ENCODE data around the gene PCDHGA5. TPM values are rescaled to one million over a fixed set of nuclear protein-coding genes. Genes with fewer than 3 reads are reported as not detected.
"Not testable (repeated sequence)": the region's sequence is repeated elsewhere in the genome, so short reads cannot be mapped to it uniquely, and the experiment has no call there.

PCDHGA5 gene
- polyA plus RNA-seq, 4 donors, result 2.5 to 3.0 (median 2.8) TPM

DNA sequence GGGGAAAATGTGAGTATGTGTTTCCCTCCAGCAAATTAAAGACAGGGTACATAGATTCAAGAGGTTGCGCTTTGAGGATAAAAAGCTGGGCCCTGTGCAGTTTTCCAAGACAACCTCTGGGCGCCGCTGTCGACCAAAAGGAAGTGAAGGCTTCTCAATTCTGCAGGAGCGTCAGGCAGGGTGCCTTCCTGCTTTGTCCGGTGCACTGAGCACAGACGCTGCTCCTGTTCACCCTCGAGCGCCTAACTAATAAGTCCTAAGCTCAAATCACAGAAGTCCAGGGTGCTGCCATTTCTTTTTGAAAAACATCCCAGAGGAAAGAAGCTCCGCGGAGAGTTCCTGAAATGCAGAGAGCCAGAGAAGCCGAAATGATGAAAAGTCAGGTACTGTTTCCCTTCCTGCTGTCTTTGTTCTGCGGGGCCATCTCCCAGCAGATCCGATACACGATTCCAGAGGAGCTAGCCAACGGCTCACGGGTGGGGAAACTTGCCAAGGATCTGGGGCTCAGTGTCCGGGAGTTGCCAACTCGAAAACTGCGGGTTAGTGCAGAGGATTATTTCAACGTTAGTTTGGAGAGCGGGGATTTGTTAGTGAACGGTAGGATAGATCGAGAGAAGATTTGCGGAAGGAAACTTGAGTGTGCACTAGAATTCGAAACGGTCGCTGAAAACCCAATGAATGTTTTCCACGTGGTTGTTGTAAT lies 13.9 kb upstream of the PCDHGA5 start, which contains the start of gene PCDHGB1:
Gene PCDHGB1, plus strand, starts transcription at position 183 of the 703 bp plus-strand sequence. Its CDS starts 162 bp downstream, at position 345.
- DNase-seq (ENCODE audit: low read depth in 4 of 4, low spot score in 2 of 4), result no peak

DNA sequence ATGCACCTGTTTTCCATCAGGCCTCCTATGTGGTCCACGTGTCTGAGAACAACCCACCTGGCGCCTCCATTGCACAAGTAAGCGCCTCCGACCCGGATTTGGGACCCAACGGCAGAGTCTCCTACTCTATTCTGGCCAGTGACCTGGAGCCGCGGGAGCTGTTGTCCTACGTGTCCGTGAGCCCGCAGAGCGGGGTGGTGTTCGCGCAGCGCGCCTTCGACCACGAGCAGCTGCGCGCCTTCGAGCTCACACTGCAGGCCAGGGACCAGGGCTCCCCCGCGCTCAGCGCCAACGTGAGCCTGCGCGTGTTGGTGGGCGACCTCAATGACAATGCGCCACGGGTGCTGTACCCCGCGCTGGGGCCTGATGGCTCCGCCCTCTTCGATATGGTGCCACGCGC lies 12.4 kb upstream of the PCDHGA5 start:
- DNase-seq (ENCODE audit: low read depth in 4 of 4, low spot score in 2 of 4), result no peak

DNA sequence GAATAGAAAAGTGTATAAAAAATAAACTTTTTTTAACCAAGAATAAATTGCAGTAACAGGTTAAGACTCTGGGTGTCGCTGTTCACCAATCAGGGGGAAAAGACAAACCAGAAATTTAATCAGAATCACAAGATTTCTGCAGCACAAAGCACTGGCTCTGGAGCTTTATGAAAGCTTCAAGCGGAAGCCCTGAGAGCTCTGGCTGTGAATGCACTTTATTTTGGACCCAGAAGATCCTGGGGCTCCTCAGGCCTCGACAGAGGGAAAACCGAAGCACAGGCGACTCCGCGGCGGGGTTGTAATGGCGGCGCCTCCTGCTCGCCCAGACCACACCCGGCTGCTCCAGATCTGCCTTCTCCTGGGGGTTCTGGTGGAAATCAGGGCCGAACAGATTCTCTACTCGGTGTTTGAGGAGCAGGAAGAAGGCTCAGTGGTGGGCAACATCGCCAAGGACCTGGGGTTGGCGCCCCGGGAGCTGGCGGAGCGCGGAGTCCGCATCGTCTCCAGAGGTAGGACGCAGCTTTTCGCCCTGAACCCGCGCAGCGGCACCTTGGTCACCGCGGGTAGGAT lies 9.0 kb upstream of the PCDHGA5 start, which contains the start of gene PCDHGA4:
Gene PCDHGA4, plus strand, starts transcription at position 122 of the 570 bp plus-strand sequence. Its CDS starts 87 bp downstream, at position 209.
- DNase-seq (ENCODE audit: low read depth in 4 of 4, low spot score in 2 of 4), result no peak

DNA sequence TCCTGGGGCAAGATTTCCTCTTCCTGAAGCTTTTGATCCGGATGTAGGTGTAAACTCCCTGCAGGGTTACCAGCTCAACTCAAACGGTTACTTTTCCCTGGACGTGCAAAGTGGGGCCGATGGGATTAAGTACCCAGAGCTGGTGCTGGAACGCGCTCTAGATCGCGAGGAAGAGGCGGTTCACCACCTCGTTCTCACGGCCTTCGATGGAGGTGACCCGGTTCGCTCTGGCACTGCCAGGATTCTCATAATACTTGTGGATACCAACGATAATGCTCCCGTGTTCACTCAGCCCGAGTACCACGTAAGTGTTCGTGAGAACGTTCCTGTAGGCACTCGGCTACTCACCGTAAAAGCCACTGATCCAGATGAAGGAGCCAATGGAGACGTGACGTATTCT lies 8.3 kb upstream of the PCDHGA5 start:
- DNase-seq (ENCODE audit: low read depth in 4 of 4, low spot score in 2 of 4), result no peak

DNA sequence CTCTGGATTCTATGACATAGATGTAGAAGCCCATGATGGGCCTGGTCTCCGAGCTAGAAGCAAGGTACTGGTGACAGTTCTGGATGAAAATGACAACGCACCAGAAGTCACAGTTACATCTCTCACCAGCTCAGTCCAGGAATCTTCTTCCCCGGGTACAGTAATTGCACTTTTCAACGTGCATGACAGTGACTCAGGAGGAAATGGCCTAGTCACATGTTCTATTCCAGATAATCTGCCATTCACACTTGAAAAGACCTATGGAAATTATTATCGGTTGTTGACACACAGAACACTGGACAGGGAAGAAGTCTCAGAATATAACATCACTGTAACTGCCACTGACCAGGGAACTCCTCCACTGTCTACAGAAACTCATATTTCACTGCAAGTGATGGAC lies 7.8 kb upstream of the PCDHGA5 start:
- DNase-seq (ENCODE audit: low read depth in 4 of 4, low spot score in 2 of 4), result no peak

DNA sequence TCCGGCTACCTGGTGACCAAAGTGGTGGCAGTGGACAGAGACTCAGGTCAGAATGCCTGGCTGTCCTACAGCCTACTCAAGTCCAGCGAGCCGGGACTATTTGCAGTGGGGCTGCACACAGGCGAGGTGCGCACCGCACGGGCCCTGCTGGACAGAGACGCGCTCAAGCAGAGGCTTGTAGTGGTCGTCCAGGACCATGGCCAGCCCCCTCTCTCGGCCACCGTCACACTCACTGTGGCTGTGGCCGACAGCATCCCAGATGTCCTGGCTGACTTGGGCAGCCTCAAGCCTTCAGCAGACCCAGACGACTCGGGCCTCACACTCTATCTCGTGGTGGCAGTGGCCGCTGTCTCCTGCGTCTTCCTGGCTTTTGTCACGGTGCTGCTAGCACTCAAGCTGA lies 7.0 kb upstream of the PCDHGA5 start:
- DNase-seq (ENCODE audit: low read depth in 4 of 4, low spot score in 2 of 4), result no peak

DNA sequence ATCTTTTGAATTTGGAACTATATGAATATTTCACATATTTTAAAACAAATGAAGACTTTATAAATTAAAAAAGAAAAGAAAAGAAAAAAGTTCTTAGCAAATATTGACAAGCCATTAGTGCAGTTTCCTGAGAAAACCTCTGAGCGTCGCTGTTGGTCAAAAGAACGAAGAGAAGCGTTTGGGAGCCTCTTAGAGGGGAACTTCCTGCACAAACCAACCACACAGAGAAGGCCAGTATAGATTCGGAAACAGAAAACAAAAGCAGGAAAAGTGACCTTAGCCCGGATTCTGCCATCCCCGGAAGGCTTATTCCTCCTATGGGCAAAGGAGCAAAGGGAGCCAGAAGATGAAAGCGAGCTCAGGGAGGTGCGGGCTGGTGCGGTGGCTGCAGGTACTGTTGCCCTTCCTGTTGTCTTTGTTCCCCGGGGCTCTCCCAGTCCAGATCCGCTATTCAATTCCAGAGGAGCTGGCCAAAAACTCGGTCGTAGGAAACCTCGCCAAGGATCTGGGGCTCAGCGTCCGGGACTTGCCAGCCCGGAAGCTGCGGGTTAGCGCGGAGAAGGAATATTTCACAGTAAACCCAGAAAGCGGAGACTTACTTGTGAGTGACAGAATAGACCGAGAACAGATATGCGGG lies 4.1 kb upstream of the PCDHGA5 start, which contains the start of gene PCDHGB2:
Gene PCDHGB2, plus strand, starts transcription at position 205 of the 637 bp plus-strand sequence. Its CDS starts 142 bp downstream, at position 347.
- no peak for DNase-seq (ENCODE audit: low read depth in 4 of 4, low spot score in 2 of 4)

DNA sequence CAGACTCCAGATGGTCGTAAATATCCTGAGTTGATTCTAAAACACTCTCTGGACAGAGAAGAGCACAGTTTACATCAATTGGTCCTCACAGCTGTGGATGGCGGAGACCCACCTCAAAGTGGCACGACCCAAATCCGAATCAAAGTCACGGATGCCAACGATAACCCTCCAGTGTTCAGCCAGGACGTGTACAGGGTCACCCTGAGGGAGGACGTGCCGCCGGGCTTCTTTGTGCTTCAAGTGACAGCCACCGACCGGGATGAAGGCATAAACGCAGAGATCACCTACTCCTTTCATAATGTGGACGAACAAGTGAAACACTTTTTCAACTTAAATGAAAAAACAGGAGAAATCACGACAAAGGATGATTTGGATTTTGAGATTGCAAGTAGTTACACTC lies 3.3 kb upstream of the PCDHGA5 start:
- DNase-seq (ENCODE audit: low read depth in 4 of 4, low spot score in 2 of 4), result no peak

DNA sequence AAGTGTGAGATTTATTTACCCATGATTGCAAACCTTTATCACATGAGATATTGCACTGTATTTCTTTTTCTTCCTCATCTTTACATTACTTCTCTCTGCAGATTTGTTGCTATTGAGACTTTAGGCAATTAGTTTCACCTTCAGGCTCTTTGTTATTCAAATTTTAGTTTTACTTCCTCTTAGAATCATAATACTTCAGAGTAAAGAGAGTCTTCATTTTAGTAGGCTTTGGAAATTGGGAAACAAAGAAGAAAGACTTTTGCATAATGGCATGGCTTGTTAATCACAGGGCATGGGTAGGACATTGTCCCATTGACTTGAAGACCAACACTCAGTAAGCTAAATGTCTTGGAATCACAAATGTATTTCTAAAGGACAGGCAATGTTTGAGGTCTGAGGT lies 1.2 kb upstream of the PCDHGA5 start:
- no peak for DNase-seq (ENCODE audit: low read depth in 4 of 4, low spot score in 2 of 4)

DNA sequence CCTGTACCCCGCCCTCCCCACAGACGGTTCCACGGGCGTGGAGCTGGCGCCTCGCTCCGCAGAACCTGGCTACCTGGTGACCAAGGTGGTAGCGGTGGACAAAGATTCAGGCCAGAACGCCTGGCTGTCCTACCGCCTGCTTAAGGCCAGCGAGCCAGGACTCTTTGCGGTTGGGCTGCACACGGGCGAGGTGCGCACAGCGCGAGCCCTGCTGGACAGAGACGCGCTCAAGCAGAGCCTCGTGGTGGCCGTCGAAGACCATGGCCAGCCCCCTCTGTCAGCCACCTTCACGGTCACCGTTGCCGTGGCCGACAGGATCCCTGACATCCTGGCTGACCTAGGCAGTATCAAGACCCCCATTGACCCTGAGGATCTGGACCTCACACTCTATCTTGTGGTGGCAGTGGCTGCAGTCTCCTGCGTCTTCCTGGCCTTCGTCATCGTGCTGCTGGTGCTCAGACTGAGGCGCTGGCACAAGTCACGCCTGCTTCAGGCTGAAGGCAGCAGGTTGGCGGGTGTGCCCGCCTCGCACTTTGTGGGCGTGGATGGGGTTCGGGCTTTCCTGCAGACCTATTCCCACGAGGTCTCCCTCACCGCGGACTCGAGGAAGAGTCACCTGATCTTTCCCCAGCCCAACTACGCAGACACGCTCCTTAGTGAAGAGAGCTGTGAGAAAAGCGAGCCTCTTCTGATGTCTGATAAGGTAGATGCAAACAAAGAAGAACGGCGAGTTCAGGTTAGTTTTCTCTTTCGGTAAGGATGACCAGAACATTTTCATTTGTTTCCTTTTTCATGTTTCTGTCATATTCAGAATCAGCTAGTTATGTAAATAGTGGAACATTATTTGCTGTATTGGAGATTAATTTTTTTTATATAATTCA lies 2.3 kb downstream of the PCDHGA5 start:
- DNase-seq (ENCODE audit: low read depth in 4 of 4, low spot score in 2 of 4), result no peak

DNA sequence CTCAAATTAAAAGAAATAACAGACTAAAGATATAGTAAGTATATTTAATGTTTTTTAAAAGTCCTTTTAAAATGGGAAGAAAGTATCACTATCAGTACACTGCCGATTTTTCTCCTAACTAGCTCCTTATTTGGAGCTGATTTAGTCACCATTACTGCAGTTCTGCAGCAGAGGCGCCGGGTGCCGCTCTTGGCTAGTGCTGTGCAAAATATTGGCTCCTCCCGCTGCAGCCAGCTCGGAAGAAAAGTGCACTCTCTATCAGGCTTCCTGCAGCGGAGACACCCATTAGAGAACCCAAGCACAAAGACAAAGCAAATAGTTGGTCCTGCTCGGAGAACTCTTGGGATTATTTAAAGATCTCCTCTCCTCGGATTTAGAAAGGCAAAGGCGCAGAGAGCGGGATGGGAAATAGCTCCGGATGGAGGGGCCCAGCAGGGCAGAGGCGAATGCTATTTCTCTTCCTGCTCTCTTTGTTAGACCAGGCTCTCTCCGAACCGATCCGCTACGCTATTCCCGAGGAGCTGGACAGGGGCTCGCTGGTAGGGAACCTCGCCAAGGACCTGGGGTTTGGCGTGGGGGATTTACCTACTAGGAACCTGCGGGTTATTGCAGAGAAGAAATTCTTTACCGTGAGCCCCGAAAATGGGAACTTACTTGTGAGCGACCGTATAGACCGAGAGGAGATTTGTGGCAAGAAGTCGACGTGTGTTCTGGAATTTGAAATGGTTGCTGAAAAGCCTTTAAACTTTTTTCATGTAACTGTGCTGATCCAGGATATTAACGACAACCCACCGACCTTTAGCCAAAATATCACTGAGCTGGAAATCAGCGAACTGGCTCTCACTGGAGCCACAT lies 6.3 kb downstream of the PCDHGA5 start, which contains the start of gene PCDHGB3:
Gene PCDHGB3, plus strand, starts transcription at position 249 of the 855 bp plus-strand sequence. Its CDS starts 153 bp downstream, at position 402.
- DNase-seq (ENCODE audit: low read depth in 4 of 4, low spot score in 2 of 4), result no peak

DNA sequence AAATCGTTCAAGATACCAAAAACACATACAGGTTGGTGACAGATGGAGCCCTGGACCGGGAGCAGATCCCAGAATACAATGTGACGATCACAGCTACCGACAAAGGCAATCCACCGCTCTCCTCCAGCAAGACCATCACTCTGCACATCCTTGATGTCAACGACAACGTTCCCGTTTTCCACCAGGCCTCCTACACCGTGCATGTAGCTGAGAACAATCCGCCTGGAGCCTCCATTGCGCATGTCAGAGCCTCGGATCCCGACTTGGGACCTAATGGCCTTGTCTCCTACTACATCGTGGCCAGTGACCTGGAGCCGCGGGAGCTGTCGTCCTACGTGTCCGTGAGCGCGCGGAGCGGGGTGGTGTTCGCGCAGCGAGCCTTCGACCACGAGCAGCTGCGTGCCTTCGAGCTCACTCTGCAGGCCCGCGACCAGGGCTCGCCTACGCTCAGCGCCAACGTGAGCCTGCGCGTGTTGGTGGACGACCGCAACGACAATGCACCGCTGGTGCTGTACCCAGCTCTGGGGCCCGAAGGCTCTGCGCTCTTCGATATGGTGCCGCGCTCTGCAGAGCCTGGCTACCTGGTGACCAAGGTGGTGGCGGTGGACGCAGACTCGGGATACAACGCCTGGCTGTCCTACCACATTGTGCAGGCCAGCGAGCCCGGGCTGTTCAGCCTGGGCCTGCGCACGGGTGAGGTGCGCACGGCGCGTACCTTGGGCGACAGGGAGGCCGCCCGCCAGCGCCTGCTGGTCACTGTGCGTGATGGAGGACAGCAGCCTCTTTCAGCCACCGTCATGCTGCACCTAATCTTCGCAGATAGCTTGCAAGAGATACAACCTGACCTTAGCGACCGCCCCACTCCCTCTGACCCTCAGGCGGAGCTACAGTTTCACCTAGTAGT lies 7.9 kb downstream of the PCDHGA5 start:
- DNase-seq (ENCODE audit: low read depth in 4 of 4, low spot score in 2 of 4), result no peak

DNA sequence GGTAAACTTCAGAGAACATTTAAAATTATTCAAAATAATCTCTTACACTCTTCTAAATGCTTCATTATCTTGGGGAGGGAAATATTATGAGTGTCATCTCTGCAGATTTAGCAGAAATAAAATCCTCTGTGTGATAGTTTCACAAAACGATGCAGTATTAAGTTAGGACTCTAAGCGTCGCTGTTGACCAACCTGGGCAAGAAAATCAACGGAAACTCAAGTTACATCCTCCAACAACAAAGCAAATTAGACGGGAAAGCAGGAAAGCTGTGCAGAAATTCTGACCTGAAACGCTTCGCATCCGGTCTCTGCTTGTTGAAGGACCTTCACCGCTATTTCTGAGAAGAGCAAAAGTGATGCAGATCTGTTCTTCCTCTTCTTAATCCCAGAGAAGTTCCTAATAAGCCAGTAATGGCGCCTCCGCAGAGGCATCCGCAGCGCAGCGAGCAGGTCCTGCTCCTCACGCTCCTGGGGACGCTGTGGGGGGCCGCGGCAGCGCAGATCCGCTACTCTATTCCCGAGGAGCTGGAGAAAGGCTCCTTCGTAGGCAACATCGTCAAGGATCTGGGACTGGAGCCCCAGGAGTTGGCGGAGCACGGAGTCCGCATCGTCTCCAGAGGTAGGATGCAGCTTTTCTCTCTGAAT lies 9.8 kb downstream of the PCDHGA5 start, which contains the start of gene PCDHGA6:
Gene PCDHGA6, plus strand, starts transcription at position 219 of the 645 bp plus-strand sequence. Its CDS starts 193 bp downstream, at position 412.
- DNase-seq (ENCODE audit: low read depth in 4 of 4, low spot score in 2 of 4), result no peak

DNA sequence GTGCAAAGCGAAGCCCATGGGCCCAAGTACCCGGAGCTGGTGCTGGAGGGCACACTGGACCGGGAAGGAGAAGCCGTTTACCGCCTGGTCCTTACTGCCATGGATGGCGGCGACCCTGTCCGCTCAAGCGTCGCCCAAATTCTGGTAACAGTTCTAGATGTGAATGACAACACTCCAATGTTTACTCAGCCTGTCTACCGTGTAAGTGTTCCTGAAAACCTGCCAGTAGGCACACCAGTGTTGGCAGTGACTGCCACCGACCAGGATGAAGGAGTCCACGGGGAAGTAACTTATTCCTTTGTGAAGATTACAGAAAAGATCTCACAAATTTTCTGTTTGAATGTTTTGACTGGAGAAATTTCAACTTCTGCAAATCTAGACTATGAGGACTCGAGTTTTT lies 10.7 kb downstream of the PCDHGA5 start:
- DNase-seq (ENCODE audit: low read depth in 4 of 4, low spot score in 2 of 4), result no peak

DNA sequence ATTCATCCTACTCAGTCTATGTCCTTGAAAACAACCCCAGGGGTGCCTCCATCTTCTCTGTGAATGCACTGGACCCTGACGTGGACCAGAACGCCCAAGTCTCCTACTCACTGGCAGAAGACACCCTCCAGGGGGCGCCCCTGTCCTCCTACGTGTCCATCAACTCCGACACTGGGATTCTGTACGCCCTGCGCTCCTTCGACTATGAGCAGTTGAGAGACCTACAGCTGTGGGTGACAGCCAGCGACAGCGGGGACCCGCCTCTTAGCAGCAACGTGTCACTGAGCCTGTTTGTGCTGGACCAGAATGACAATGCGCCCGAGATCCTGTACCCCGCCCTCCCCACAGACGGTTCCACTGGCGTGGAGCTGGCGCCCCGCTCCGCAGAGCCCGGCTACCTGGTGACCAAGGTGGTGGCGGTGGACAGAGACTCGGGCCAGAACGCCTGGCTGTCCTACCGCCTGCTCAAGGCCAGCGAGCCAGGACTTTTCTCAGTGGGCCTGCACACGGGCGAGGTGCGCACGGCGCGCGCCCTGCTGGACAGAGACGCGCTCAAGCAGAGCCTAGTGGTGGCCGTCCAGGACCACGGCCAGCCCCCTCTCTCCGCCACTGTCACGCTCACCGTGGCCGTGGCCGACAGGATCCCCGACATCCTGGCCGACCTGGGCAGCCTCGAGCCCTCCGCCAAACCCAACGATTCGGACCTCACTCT lies 11.6 kb downstream of the PCDHGA5 start:
- DNase-seq (ENCODE audit: low read depth in 4 of 4, low spot score in 2 of 4), result not testable (repeated sequence)

DNA sequence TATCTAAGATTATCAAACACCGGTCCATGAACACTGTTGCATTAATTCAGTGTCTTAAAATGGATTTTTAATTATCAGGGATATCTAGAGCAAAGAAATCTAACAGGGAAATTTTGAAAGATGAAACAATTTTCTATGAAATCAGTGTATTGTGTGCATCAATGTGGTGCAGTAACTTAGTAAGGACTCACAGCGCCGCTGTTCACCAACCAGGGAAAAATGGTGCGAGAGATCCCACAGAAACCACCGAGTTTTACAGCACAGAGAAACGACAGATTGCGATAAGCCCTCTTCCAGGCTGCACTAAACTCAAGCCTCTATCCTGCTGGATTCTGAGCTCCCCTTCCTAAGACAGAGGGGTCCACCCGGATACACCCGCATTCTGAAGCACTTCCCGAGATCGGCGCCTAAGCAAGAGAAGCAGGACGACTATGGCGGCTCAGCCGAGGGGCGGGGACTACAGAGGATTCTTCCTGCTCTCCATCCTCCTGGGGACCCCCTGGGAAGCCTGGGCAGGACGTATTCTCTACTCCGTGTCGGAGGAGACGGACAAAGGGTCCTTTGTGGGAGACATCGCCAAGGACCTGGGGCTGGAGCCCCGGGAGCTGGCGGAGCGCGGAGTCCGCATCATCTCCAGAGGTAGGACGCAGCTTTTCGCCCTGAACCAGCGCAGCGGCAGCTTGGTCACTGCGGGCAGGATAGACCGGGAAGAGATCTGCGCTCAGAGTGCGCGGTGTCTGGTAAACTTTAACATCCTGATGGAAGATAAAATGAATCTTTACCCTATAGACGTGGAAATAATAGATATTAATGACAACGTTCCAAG lies 18.7 kb downstream of the PCDHGA5 start, which contains the start of gene PCDHGA7:
Gene PCDHGA7, plus strand, starts transcription at position 274 of the 826 bp plus-strand sequence. Its CDS starts 158 bp downstream, at position 432.
- no peak for DNase-seq (ENCODE audit: low read depth in 4 of 4, low spot score in 2 of 4)
